HG02852 (cell line): ENCODE measurements around the gene KRT79.

Experiments
- ATAC-seq: cut with Tn5 transposase; IDR thresholded peaks from one replicate; pipeline ENCODE4 v1.9.1; 2021; ENCODE audit warnings: mild to moderate bottlenecking, moderate library complexity; ENCODE audit not compliant: unreplicated experiment

The KRT79 gene

GRCh38 chr12:52792185-52793029, 41.7 kb downstream of the KRT79 start:
- ATAC-seq = no peak

- ATAC-seq = no peak
Observed at GRCh38 chr12:52791271-52792184, 42.6 kb downstream of the KRT79 start.

GRCh38 chr12:52790427-52791270, 43.5 kb downstream of the KRT79 start:
- ATAC-seq = no peak

GRCh38 chr12:52789637-52790426, 44.3 kb downstream of the KRT79 start:
- ATAC-seq = no peak

GRCh38 chr12:52788876-52789636, 45.1 kb downstream of the KRT79 start:
- ATAC-seq = no peak

- no peak for ATAC-seq
Observed at GRCh38 chr12:52788192-52788875, 45.8 kb downstream of the KRT79 start.

GRCh38 chr12:52787324-52788191, 46.6 kb downstream of the KRT79 start:
- ATAC-seq = no peak

GRCh38 chr12:52784909-52785308, 49.2 kb downstream of the KRT79 start:
- ATAC-seq = no peak

GRCh38 chr12:52783563-52784316, 50.4 kb downstream of the KRT79 start:
- ATAC-seq = no peak

- ATAC-seq = no peak
Observed at GRCh38 chr12:52782502-52782901, 51.6 kb downstream of the KRT79 start.

GRCh38 chr12:52781399-52782082, 52.6 kb downstream of the KRT79 start:
- no peak for ATAC-seq

- no peak for ATAC-seq
Observed at GRCh38 chr12:52779914-52780313, 54.2 kb downstream of the KRT79 start.

- no peak for ATAC-seq
Observed at GRCh38 chr12:52778833-52779232, 55.3 kb downstream of the KRT79 start.

GRCh38 chr12:52777566-52777965, 56.5 kb downstream of the KRT79 start:
- ATAC-seq = no peak

- ATAC-seq = no peak
Observed at GRCh38 chr12:52776913-52777395, 57.2 kb downstream of the KRT79 start, which contains the start of gene KRT76. Gene KRT76 (minus strand): TSS chr12:52777345. CDS start chr12:52777291, 54 bp downstream.

GRCh38 chr12:52776435-52776834, 57.7 kb downstream of the KRT79 start:
- no peak for ATAC-seq
